Effector memory CD4-positive, alpha-beta T cell (primary cell): ENCODE data around the gene TMEM232.

ENCODE experiments used
- DNase-seq, 3 donors: peaks; one replicate each; pipeline ENCODE4 v3.0.0-alpha.2; 2020
- H3K27ac ChIP-seq: 2 replicates; pipeline ENCODE4 v1.7.0; 2013; ENCODE audit warnings: mild to moderate bottlenecking, low read length, moderate library complexity; ENCODE audit not compliant: insufficient read depth, poor library complexity, severe bottlenecking
- H3K27me3 ChIP-seq: replicated peaks from 2 replicates; pipeline ENCODE4 v1.7.0; 2013; ENCODE audit warnings: mild to moderate bottlenecking, low read length; ENCODE audit not compliant: insufficient read depth, control insufficient read depth, poor library complexity, severe bottlenecking
- H3K36me3 ChIP-seq: 2 replicates; pipeline ENCODE4 v1.7.0; 2013; ENCODE audit warnings: mild to moderate bottlenecking, low read length, moderate library complexity; ENCODE audit not compliant: control insufficient read depth, insufficient read depth
- H3K4me1 ChIP-seq: 2 replicates; pipeline ENCODE4 v1.7.0; 2013; ENCODE audit warnings: low read length, mild to moderate bottlenecking; ENCODE audit not compliant: control insufficient read depth, insufficient read depth, poor library complexity, severe bottlenecking
- H3K4me3 ChIP-seq: 2 replicates; pipeline ENCODE4 v1.7.0; 2013; ENCODE audit warnings: low read length, low read depth, mild to moderate bottlenecking; ENCODE audit not compliant: insufficient read depth, poor library complexity, severe bottlenecking
- H3K9me3 ChIP-seq: 2 replicates; pipeline ENCODE4 v1.7.0; 2013; ENCODE audit warnings: mild to moderate bottlenecking, low read length, moderate library complexity; ENCODE audit not compliant: control insufficient read depth

TMEM232 gene

GRCh38 chr5:110634475-110634874 lies 92.0 kb downstream of the TMEM232 start:
- DNase-seq: no peak
- Histone ChIP-seq H3K4me3 (no peak overlapping the region), H3K27me3 (no peaks in the 10 kb centered on the region), H3K27ac (no peak overlapping the region), H3K36me3 (no peaks in the 10 kb centered on the region), H3K4me1 (no peaks in the 10 kb centered on the region), H3K9me3 (no peaks in the 10 kb centered on the region)

GRCh38 chr5:110631236-110631635 lies 95.2 kb downstream of the TMEM232 start:
- Histone ChIP-seq H3K36me3 (no peaks in the 10 kb centered on the region), H3K27ac (no peak overlapping the region), H3K4me3 (no peak overlapping the region), H3K4me1 (no peaks in the 10 kb centered on the region), H3K9me3 (no peaks in the 10 kb centered on the region), H3K27me3 (no peaks in the 10 kb centered on the region)
- DNase-seq: no peak

GRCh38 chr5:110630350-110630749 lies 96.1 kb downstream of the TMEM232 start:
- no peaks in the 10 kb centered on the region for H3K27me3 ChIP-seq
- H3K4me3 ChIP-seq: no peak overlapping the region

DNA sequence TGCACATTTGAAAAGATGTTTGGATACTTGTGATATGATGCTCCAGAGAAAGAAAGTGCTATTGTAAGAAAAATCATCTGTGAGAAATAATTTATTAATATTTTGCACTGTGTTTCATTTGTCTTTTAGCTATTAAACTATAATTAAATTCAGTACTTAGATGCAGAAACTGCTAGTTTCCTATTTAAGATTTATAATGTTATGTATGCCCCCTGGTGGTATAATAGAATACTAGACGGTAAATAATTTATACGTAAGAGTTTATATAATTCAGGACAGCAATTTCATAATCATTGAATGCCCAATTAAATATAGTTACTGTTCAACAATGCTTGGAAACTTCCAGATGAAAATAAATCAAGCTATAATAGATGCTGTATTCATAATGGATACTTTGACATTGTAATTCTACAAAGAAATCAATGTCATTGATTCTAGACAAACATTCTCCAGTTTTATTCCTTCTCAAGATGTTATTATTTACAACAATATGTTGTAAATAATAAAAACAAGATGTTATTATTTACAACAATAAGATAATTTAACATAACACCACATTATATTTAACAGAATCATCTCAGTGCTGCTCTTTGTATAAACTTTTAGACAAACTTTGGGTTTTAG lies 101.0 kb downstream of the TMEM232 start:
- Histone ChIP-seq H3K27ac (no peak overlapping the region), H3K27me3 (no peaks in the 10 kb centered on the region)
- DNase-seq: no peak

More at GRCh38 chr5:110630350-110630749, 96.1 kb downstream of the TMEM232 start:
- Histone ChIP-seq H3K27ac (no peak overlapping the region), H3K9me3 (no peaks in the 10 kb centered on the region), H3K36me3 (no peaks in the 10 kb centered on the region), H3K4me1 (no peaks in the 10 kb centered on the region)
- no peak for DNase-seq

GRCh38 chr5:110623874-110624273 lies 102.6 kb downstream of the TMEM232 start:
- Histone ChIP-seq H3K9me3 (no peaks in the 10 kb centered on the region), H3K27me3 (no peaks in the 10 kb centered on the region), H3K4me1 (no peaks in the 10 kb centered on the region), H3K4me3 (no peak overlapping the region), H3K36me3 (no peaks in the 10 kb centered on the region), H3K27ac (no peak overlapping the region)
- no peak for DNase-seq

More for the DNA sequence above, 101.0 kb downstream of the TMEM232 start:
- Histone ChIP-seq H3K4me3 (no peak overlapping the region), H3K36me3 (no peaks in the 10 kb centered on the region), H3K4me1 (no peaks in the 10 kb centered on the region), H3K9me3 (no peaks in the 10 kb centered on the region)

DNA sequence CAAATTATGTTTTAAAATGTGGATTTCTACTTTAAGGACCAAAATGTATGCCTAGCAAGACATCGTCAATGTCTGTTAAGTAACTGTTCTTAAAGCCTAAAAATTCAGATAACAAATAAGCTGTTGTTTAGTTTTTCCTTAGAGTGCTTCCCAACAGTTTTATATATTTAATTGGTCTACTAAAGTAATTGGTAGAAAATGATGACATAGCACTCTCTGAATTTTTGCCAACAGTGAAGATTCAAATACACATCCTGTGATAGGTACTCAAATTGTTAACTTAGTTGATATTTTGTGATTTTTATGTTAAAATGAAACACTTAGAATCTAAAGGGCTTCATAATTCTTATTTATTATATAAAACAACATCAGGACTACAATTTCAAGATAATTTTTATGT lies 107.5 kb downstream of the TMEM232 start:
- no peaks in the 10 kb centered on the region for H3K27me3 ChIP-seq
- no peaks in the 10 kb centered on the region for H3K9me3 ChIP-seq
- H3K36me3 ChIP-seq: no peaks in the 10 kb centered on the region
- H3K27ac ChIP-seq: no peak overlapping the region
- H3K4me1 ChIP-seq: no peaks in the 10 kb centered on the region
- no peak for DNase-seq
- no peak overlapping the region for H3K4me3 ChIP-seq

DNA sequence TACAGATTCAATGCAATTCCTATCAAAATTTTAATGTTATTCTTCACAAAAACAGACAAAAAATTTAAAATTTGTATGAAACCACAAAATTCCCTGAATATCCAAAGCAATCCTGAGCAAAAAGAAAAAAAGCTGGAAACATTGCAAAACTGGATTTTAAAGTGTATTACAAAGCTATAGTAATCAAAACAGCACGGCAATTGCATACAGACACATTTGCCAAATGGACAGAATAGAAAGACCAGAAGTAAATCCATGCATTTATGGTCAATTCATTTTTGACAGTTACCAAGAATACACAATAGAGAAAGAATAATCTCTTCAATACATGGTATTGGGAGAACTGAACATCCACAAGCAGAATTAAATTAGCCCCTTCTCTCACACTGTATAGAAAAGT lies 110.5 kb downstream of the TMEM232 start:
- H3K36me3 ChIP-seq: no peaks in the 10 kb centered on the region
- DNase-seq: no peak
- no peaks in the 10 kb centered on the region for H3K27me3 ChIP-seq
- no peaks in the 10 kb centered on the region for H3K9me3 ChIP-seq
- H3K27ac ChIP-seq: no peak overlapping the region
- no peak overlapping the region for H3K4me3 ChIP-seq
- no peaks in the 10 kb centered on the region for H3K4me1 ChIP-seq

- H3K27ac ChIP-seq: no peak overlapping the region
These were observed 113.7 kb downstream of the TMEM232 start for GRCh38 chr5:110612794-110613247.

GRCh38 chr5:110611817-110612216 lies 114.7 kb downstream of the TMEM232 start:
- H3K4me1 ChIP-seq: no peaks in the 10 kb centered on the region
- no peak overlapping the region for H3K4me3 ChIP-seq
- no peak for DNase-seq
- no peaks in the 10 kb centered on the region for H3K9me3 ChIP-seq
- H3K27me3 ChIP-seq: no peaks in the 10 kb centered on the region
- H3K27ac ChIP-seq: no peak overlapping the region
- no peaks in the 10 kb centered on the region for H3K36me3 ChIP-seq

More at GRCh38 chr5:110612794-110613247, 113.7 kb downstream of the TMEM232 start:
- Histone ChIP-seq H3K36me3 (no peaks in the 10 kb centered on the region), H3K9me3 (no peaks in the 10 kb centered on the region), H3K4me3 (no peak overlapping the region), H3K4me1 (no peaks in the 10 kb centered on the region), H3K27me3 (no peaks in the 10 kb centered on the region)
- no peak for DNase-seq

DNA sequence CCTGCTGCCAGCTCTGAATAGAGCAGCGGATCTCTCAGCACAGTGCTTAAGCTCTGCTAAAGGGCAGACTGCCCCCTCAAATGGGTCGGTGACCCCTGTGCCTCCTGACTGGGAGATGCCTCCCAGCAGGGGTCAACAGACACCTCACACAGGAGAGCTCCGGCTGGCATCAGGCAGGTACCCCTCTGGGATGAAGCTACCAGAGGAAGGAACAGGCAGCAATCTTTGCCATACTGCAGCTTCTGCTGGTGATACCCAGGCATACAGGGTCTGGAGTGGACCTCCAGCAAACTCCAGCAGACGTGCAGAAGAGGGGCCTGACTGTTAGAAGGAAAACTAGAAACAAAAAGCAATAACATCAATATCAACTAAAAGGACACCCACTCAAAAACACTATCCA lies 131.6 kb downstream of the TMEM232 start:
- no peaks in the 10 kb centered on the region for H3K4me1 ChIP-seq
- H3K36me3 ChIP-seq: no peaks in the 10 kb centered on the region
- no peak overlapping the region for H3K4me3 ChIP-seq
- H3K27me3 ChIP-seq: no peaks in the 10 kb centered on the region
- DNase-seq: no peak
- no peaks in the 10 kb centered on the region for H3K9me3 ChIP-seq
- no peak overlapping the region for H3K27ac ChIP-seq
